GM19023 (cell line): ENCODE data around the gene HINT3.
"Not testable (repeated sequence)": the region's sequence is repeated elsewhere in the genome, so short reads cannot be mapped to it uniquely, and the experiment has no call there.

Experiments
- ATAC-seq: cut with Tn5 transposase; IDR thresholded peaks from one replicate; pipeline ENCODE4 v1.9.1; 2021; ENCODE audit warnings: mild to moderate bottlenecking, moderate library complexity; ENCODE audit not compliant: unreplicated experiment

HINT3 gene

GRCh38 chr6:125994670-125995488 is 38.3 kb downstream of the HINT3 start:
- ATAC-seq, result no peak

- ATAC-seq, result peak; percentile 97
These were observed 39.5 kb downstream of the HINT3 start for GRCh38 chr6:125995972-125996580.

GRCh38 chr6:126002755-126003679 is 46.4 kb downstream of the HINT3 start:
- no peak for ATAC-seq

- ATAC-seq, result no peak
These were observed 51.2 kb downstream of the HINT3 start for GRCh38 chr6:126007800-126008199.

GRCh38 chr6:126010040-126010439 is 53.5 kb downstream of the HINT3 start:
- ATAC-seq, result no peak

GRCh38 chr6:126015863-126016262 is 59.3 kb downstream of the HINT3 start:
- ATAC-seq, result no peak

- ATAC-seq, result no peak
These were observed 60.0 kb downstream of the HINT3 start for GRCh38 chr6:126016591-126016990.

GRCh38 chr6:126017668-126018067 is 61.1 kb downstream of the HINT3 start:
- ATAC-seq, result no peak

GRCh38 chr6:126020305-126021050 is 63.9 kb downstream of the HINT3 start:
- ATAC-seq, result no peak

GRCh38 chr6:126023474-126023873 is 66.9 kb downstream of the HINT3 start:
- not testable (repeated sequence) for ATAC-seq

- no peak for ATAC-seq
These were observed 69.4 kb downstream of the HINT3 start for GRCh38 chr6:126026001-126026400.

- no peak for ATAC-seq
These were observed 71.0 kb downstream of the HINT3 start for GRCh38 chr6:126027601-126028000.
